Right lobe of liver (tissue), 4 donors: Measurements from ENCODE around the gene KMT2C.
"Not testable (repeated sequence)": the region's sequence is repeated elsewhere in the genome, so short reads cannot be mapped to it uniquely, and the experiment has no call there.

Source experiments
- CTCF ChIP-seq, 4 donors: fragments of 200-600 bp in 3 of 4; fragments of 450-650 bp in 1 of 4; IDR thresholded peaks; one replicate each; pipeline versions ENCODE4 v1.5.1 to v1.8.0; 2016 to 2022; ENCODE audit warnings: antibody characterized with exemption in 4 of 4, mild to moderate bottlenecking in 2 of 4
- POLR2A ChIP-seq: fragments of 450-650 bp; IDR thresholded peaks from one replicate; pipeline ENCODE4 v1.6.1; 2017; ENCODE audit warnings: antibody characterized with exemption, mild to moderate bottlenecking
- donor health status: DM: no; HTN: no; CAD: no.
- donor health status: DM: no; HTN: no; CAD: no.
- donor health status: DM: no; HTN: yes; CAD: no.

GRCh38 chr7:152284998-152285397 is 150.8 kb downstream of the KMT2C start:
- TF ChIP-seq POLR2A; CTCF (IDR thresholded peaks at IDR 0.05): not testable (repeated sequence)
